ENCODE measurements around the gene DLGAP1.

Gene DLGAP1

GRCh38 chr18:3973191-3973850 is 481.8 kb downstream of the DLGAP1 start:
- TF ChIP-seq, protein P1, sequence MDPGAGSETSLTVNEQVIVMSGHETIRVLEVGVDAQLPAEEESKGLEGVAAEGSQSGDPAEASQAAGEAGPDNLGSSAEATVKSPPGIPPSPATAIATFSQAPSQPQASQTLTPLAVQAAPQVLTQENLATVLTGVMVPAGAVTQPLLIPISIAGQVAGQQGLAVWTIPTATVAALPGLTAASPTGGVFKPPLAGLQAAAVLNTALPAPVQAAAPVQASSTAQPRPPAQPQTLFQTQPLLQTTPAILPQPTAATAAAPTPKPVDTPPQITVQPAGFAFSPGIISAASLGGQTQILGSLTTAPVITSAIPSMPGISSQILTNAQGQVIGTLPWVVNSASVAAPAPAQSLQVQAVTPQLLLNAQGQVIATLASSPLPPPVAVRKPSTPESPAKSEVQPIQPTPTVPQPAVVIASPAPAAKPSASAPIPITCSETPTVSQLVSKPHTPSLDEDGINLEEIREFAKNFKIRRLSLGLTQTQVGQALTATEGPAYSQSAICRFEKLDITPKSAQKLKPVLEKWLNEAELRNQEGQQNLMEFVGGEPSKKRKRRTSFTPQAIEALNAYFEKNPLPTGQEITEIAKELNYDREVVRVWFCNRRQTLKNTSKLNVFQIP (CRISPR knock-in tag; IDR thresholded peaks at IDR 0.05; ENCODE audit: borderline replicate concordance, low read depth) = no peak
- TF ChIP-seq ZNF565 (CRISPR knock-in tag; conservative IDR thresholded peaks at IDR 0.05; ENCODE audit: low read depth) (no peak), TCF4 (CRISPR knock-in tag; IDR thresholded peaks at IDR 0.05; ENCODE audit: borderline replicate concordance) (no peak), SNAI2 (CRISPR knock-in tag; IDR thresholded peaks at IDR 0.05) (no peak), CSDC2 (CRISPR knock-in tag; IDR thresholded peaks at IDR 0.05) (no peak), CREB5 (CRISPR knock-in tag; IDR thresholded peaks at IDR 0.05; ENCODE audit: low read depth) (no peak), OSR1 (CRISPR knock-in tag; IDR thresholded peaks at IDR 0.05) (no peak), CSRNP3 (CRISPR knock-in tag; IDR thresholded peaks at IDR 0.05) (no peak), RARB (CRISPR knock-in tag; IDR thresholded peaks at IDR 0.05) (no peak), GLIS3 (CRISPR knock-in tag; IDR thresholded peaks at IDR 0.05) (no peak), PPARA (CRISPR knock-in tag; IDR thresholded peaks at IDR 0.05; ENCODE audit: borderline replicate concordance) (no peak), ESRRG (CRISPR knock-in tag; IDR thresholded peaks at IDR 0.05) (no peak), ZC3H10 (CRISPR knock-in tag; IDR thresholded peaks at IDR 0.05) (no peak), ZNF70 (CRISPR knock-in tag; IDR thresholded peaks at IDR 0.05) (no peak), ARNTL (CRISPR knock-in tag; IDR thresholded peaks at IDR 0.05; ENCODE audit: borderline replicate concordance, low read depth) (no peak), BACH2 (CRISPR knock-in tag; IDR thresholded peaks at IDR 0.05; ENCODE audit: borderline replicate concordance) (no peak)
- TF ChIP-seq, protein P2, sequence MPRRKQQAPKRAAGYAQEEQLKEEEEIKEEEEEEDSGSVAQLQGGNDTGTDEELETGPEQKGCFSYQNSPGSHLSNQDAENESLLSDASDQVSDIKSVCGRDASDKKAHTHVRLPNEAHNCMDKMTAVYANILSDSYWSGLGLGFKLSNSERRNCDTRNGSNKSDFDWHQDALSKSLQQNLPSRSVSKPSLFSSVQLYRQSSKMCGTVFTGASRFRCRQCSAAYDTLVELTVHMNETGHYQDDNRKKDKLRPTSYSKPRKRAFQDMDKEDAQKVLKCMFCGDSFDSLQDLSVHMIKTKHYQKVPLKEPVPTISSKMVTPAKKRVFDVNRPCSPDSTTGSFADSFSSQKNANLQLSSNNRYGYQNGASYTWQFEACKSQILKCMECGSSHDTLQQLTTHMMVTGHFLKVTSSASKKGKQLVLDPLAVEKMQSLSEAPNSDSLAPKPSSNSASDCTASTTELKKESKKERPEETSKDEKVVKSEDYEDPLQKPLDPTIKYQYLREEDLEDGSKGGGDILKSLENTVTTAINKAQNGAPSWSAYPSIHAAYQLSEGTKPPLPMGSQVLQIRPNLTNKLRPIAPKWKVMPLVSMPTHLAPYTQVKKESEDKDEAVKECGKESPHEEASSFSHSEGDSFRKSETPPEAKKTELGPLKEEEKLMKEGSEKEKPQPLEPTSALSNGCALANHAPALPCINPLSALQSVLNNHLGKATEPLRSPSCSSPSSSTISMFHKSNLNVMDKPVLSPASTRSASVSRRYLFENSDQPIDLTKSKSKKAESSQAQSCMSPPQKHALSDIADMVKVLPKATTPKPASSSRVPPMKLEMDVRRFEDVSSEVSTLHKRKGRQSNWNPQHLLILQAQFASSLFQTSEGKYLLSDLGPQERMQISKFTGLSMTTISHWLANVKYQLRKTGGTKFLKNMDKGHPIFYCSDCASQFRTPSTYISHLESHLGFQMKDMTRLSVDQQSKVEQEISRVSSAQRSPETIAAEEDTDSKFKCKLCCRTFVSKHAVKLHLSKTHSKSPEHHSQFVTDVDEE (CRISPR knock-in tag; IDR thresholded peaks at IDR 0.05) = no peak
- no peak for ATAC-seq

GRCh38 chr18:3972291-3972930 is 482.7 kb downstream of the DLGAP1 start:
- no peak for ATAC-seq
- TF ChIP-seq ARNTL (CRISPR knock-in tag; IDR thresholded peaks at IDR 0.05; ENCODE audit: borderline replicate concordance, low read depth) (no peak), GLIS3 (CRISPR knock-in tag; IDR thresholded peaks at IDR 0.05) (no peak), OSR1 (CRISPR knock-in tag; IDR thresholded peaks at IDR 0.05) (no peak), SNAI2 (CRISPR knock-in tag; IDR thresholded peaks at IDR 0.05) (no peak), TOX (CRISPR knock-in tag; IDR thresholded peaks at IDR 0.05; ENCODE audit: borderline replicate concordance) (no peak), ZFP30 (CRISPR knock-in tag; IDR thresholded peaks at IDR 0.05) (no peak), RARB (CRISPR knock-in tag; IDR thresholded peaks at IDR 0.05) (no peak), ZNF70 (CRISPR knock-in tag; IDR thresholded peaks at IDR 0.05) (no peak), PPARA (CRISPR knock-in tag; IDR thresholded peaks at IDR 0.05; ENCODE audit: borderline replicate concordance) (no peak), TCF4 (CRISPR knock-in tag; IDR thresholded peaks at IDR 0.05; ENCODE audit: borderline replicate concordance) (no peak), ZFP3 (CRISPR knock-in tag; IDR thresholded peaks at IDR 0.05) (no peak), CREB5 (CRISPR knock-in tag; IDR thresholded peaks at IDR 0.05; ENCODE audit: low read depth) (no peak), ZNF565 (CRISPR knock-in tag; conservative IDR thresholded peaks at IDR 0.05; ENCODE audit: low read depth) (no peak), ISL1 (CRISPR knock-in tag; IDR thresholded peaks at IDR 0.05) (no peak), ZC3H10 (CRISPR knock-in tag; IDR thresholded peaks at IDR 0.05) (no peak), CSRNP3 (CRISPR knock-in tag; IDR thresholded peaks at IDR 0.05) (no peak)
- TF ChIP-seq, protein P2 (CRISPR knock-in tag; IDR thresholded peaks at IDR 0.05) = no peak
- TF ChIP-seq, protein P3, sequence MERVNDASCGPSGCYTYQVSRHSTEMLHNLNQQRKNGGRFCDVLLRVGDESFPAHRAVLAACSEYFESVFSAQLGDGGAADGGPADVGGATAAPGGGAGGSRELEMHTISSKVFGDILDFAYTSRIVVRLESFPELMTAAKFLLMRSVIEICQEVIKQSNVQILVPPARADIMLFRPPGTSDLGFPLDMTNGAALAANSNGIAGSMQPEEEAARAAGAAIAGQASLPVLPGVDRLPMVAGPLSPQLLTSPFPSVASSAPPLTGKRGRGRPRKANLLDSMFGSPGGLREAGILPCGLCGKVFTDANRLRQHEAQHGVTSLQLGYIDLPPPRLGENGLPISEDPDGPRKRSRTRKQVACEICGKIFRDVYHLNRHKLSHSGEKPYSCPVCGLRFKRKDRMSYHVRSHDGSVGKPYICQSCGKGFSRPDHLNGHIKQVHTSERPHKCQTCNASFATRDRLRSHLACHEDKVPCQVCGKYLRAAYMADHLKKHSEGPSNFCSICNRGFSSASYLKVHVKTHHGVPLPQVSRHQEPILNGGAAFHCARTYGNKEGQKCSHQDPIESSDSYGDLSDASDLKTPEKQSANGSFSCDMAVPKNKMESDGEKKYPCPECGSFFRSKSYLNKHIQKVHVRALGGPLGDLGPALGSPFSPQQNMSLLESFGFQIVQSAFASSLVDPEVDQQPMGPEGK (CRISPR knock-in tag; IDR thresholded peaks at IDR 0.05; ENCODE audit: borderline replicate concordance) = no peak

All from SK-N-SH treated with all-trans-retinoic acid at 6 μM for 48 hours (cell line).